ENCODE data around the gene BAZ2A. TPM values are rescaled to one million over a fixed set of nuclear protein-coding genes. Genes with fewer than 3 reads are reported as not detected.

BAZ2A gene
- total and polyA plus RNA-seq, 7 donors: 14.4 to 91.1 (median 46.6) TPM

DNA sequence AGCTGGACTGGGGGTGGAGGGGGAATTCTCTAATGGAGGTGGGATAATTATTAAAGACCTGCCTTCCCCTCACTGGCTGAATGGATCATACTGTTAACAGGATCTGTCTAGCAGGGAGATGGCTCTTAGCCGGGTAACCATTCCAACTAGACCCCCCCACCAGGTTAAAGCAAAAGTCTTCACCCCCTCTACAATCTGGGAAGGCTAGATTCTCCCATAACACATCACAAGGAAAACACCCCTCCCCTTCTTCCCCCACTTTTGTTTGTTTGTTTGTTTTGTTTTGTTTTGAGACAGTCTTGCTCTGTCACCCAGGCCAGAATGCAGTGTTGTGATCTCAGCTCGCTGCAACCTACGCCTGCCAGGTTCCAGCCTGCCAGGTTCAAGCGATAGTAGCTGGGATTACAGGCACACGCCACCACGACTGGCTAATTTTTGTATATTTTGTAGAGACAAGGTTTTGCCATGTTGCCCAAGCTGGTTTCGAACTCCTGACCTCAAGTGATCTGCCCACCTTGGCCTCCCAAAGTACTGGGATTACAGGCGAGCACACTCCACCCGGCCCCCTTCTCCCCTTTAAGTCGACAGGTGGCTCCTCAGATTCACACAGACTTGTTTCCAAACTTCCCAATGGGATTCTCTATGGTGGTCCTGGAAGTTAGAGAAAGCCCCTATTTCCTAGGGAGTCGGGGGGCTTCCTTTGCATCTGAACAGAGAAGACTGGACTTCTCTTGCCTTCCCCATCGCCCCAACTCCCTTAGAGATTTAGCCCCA, 3.5 kb upstream of the BAZ2A start:
- H3K4me1 ChIP-seq: peaks cover 0 to 71% (median 54%) of the 10 kb centered on the region in 4 donors
- TF ChIP-seq CTCF (IDR thresholded peaks at IDR 0.05) (no peak), POLR2A (IDR thresholded peaks at IDR 0.05) (no peak)
- no peaks in the 10 kb centered on the region for H3K9me3 ChIP-seq
- WGBS, 2 donors: 44 to 59% methylated on average over 12 of the region's 12 CpGs
- intact Hi-C loops (cut with DNase I): loop anchor here (5.0 kb wide), 1 partner anchor 61 kb away; no protein-coding TSS in a partner anchor
- H3K27ac ChIP-seq: peak overlapping the region; percentile 90 to 98 (median 94)
- H3K4me3 ChIP-seq: peak overlapping the region; percentile 76 to 91 (median 84)
- DNase-seq: no peak
- H3K36me3 ChIP-seq: peaks cover 10 to 13% (median 11%) of the 10 kb centered on the region in 4 donors
- H3K27me3 ChIP-seq: no peaks in the 10 kb centered on the region

DNA sequence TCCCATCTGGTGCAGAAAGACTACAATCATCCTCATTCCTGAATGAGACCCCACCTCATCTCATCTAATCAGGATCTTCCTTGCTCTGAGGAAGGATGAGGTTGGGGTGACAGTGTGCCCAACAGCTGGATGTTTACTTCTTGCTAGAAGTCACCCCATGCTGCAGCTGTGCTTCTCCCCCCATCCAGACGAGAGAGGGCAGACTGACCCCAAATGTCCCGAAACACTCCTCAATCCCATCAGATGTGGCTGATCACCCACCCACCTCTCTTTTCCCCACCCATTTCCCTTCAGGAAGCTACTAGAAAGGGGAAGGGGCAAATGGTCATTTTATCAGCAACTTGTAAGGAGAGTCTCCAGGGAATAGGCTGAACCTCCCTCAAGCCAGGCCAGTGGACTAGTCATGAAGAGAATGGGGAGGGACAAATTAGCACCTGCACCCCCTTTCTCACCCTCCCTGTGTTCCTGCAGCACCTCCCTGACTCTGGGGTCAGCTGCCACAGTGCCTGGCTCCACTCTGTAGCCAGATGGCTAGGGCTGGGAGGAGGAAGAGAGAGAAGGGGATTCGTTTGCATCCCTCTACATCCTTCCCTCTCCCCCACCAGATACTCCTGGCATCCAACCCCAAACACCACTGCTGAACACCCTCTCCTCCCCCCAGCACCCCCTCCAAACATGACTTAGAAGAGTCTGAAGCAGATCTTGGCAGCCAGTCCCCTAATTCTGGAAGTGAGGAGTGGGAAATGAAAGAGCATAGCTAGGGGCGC, 2.8 kb upstream of the BAZ2A start:
- Histone ChIP-seq H3K4me3 (peak overlapping the region in 3 of 4 donors; percentile 12 to 26 (median 16)), H3K27ac (peak overlapping the region; percentile 61 to 98 (median 92)), H3K4me1 (peaks cover 0 to 75% (median 57%) of the 10 kb centered on the region in 4 donors), H3K9me3 (no peaks in the 10 kb centered on the region), H3K27me3 (no peaks in the 10 kb centered on the region), H3K36me3 (peaks cover 2 to 6% (median 4%) of the 10 kb centered on the region in 4 donors)
- intact Hi-C loops (cut with DNase I): loop anchor here (5.0 kb wide), 1 partner anchor 61 kb away; no protein-coding TSS in a partner anchor
- TF ChIP-seq EP300 (IDR thresholded peaks at IDR 0.05): no peak
- TF ChIP-seq CTCF (IDR thresholded peaks at IDR 0.05): no peak
- no peak for TF ChIP-seq POLR2A (IDR thresholded peaks at IDR 0.05)
- TF ChIP-seq POLR2AphosphoS5 (IDR thresholded peaks at IDR 0.05): no peak
- no peak for DNase-seq
- WGBS, 2 donors: 54 to 56% methylated on average over 4 of the region's 4 CpGs

DNA sequence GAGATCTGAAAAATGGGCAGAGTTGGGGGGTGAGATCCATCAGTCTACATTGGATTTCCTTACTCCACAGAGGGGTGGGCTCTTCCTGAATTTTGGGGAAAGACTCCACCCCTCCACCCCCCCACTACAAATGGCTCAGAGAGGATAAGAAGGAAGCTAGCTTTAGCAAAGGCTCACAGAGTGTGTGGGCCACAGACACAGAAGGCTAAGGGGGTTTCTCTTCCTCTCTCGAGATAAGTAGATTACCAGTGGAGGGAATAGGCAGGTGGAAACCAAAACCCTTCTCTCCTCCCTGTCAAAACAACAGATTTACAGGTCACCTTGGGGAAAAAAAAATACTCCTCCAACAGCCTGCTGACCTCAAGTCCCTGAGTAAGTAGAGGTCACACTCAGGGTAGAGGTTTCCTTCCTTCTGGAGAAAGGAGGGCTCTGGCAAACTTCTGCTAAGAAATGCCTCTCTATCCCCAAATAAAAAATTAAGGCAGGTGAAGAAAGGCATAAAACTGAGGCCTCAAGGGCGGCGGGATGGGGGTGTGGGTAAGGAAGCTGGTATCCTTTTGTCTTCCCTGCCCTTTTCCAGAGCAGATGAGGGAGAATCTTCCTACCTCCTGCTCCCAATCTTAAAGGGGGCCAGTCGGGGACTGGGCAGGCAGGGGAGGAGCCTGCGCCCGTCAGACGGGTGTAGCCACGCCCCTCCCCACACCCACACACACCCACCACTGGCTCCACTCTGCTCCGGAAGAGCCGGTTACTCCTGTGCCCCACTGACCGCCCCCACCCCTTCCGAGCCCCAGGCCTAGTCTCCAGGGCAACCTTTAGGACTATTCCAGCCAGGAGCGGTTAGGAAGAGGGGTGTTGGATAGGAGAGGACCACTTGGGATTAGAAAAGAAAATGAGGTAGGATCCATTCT, 1.9 kb upstream of the BAZ2A start:
- intact Hi-C loops (cut with DNase I): loop anchor here (5.0 kb wide), 1 partner anchor 60 kb away; no protein-coding TSS in a partner anchor
- Histone ChIP-seq H3K4me1 (peaks cover 0 to 75% (median 57%) of the 10 kb centered on the region in 4 donors), H3K9me3 (no peaks in the 10 kb centered on the region), H3K27ac (peak overlapping the region; percentile 61 to 98 (median 92)), H3K36me3 (peaks cover 0 to 2% (median under 1%) of the 10 kb centered on the region in 4 donors), H3K27me3 (no peaks in the 10 kb centered on the region), H3K4me3 (peak overlapping the region in 3 of 4 donors; percentile 12 to 26 (median 16))
- WGBS, 2 donors: 2 to 3% methylated on average over 13 of the region's 13 CpGs
- peak; percentile 88 for DNase-seq
- no peak for TF ChIP-seq POLR2A (IDR thresholded peaks at IDR 0.05)
- no peak for TF ChIP-seq POLR2AphosphoS5 (IDR thresholded peaks at IDR 0.05)
- TF ChIP-seq CTCF (IDR thresholded peaks at IDR 0.05): no peak
- no peak for TF ChIP-seq EP300 (IDR thresholded peaks at IDR 0.05)

DNA sequence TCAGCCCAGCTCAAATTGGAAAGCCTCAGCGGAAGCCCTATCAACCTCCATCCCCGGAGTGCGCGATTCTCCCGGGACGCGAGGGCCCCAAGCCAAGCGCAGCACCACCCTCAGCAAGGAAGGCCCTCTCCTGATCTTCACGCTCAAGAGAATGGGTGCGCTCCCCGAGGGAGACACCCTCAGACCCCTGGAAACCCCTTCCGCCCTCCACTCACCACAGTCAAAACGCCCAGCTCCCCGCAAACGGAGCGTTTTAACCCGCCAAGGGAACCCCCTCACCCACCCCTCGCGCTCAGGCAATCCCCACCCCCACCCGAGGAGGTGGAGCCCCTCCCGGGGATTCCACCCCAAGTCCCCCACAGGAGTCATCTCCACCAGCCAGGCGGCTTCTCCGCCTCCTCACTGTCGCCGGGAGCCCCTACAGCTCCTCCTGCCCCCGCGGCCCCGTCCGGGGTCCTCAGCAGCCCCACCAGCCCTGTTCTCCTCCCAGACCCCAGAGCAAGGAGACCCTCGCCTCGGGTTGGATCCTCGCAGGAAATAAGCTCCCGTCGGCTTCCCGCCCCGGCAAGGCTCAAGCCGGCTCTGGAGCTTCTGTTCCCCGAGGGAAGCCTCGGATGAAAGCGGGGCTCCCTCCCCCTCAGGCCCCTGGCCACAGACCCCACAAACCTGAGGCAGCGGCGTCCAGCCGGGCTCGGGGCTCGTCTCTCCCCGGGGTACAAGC, 507 bp downstream of the BAZ2A start:
- Histone ChIP-seq H3K27me3 (no peaks in the 10 kb centered on the region), H3K4me1 (peaks cover 0 to 74% (median 72%) of the 10 kb centered on the region in 4 donors), H3K4me3 (peak overlapping the region; percentile 88 to 100 (median 97)), H3K36me3 (peaks cover 0 to 10% (median 4%) of the 10 kb centered on the region in 4 donors), H3K9me3 (no peaks in the 10 kb centered on the region), H3K27ac (peak overlapping the region; percentile 96 to 98 (median 97))
- no peak for DNase-seq
- intact Hi-C loops (cut with DNase I): loop anchor here (5.0 kb wide), 1 partner anchor 57 kb away; no protein-coding TSS in a partner anchor
- 0% methylated on average over 46 of the region's 46 CpGs for WGBS, 2 donors
- no peak for TF ChIP-seq EP300 (IDR thresholded peaks at IDR 0.05)
- TF ChIP-seq POLR2A (IDR thresholded peaks at IDR 0.05): no peak
- no peak for TF ChIP-seq POLR2AphosphoS5 (IDR thresholded peaks at IDR 0.05)
- TF ChIP-seq CTCF (IDR thresholded peaks at IDR 0.05): no peak

All from sigmoid colon (tissue), 7 donors.